BLaER1 treated with 17β-estradiol and CSF1 and Interleukin-3, amounts not matched to agents 10 nM and 100 nM (cell line): ENCODE measurements around the gene ADAMTSL1.

Source experiments
- H3K27ac ChIP-seq, 11 experiments: shearing (Covaris generic); formaldehyde crosslinking; 2 replicates each; pipeline ENCODE4 v1.8.1; 2022
- H3K27me3 ChIP-seq, 11 experiments: shearing (Covaris generic); formaldehyde crosslinking; 2 replicates each; pipeline ENCODE4 v1.8.1; 2022
- H3K36me3 ChIP-seq, 11 experiments: shearing (Covaris generic); formaldehyde crosslinking; 2 replicates each; pipeline ENCODE4 v1.8.1; 2022
- H3K4me1 ChIP-seq, 10 experiments: shearing (Covaris generic); formaldehyde crosslinking; 2 replicates each; pipeline ENCODE4 v1.8.1; 2022
- H3K4me2 ChIP-seq, 11 experiments: shearing (Covaris generic); formaldehyde crosslinking; 2 replicates each; pipeline ENCODE4 v1.8.1; 2022
- H3K4me3 ChIP-seq, 10 experiments: shearing (Covaris generic); formaldehyde crosslinking; 2 replicates each; pipeline ENCODE4 v1.8.1; 2022
- H3K9ac ChIP-seq, 11 experiments: shearing (Covaris generic); formaldehyde crosslinking; 2 replicates each; pipeline ENCODE4 v1.8.1; 2022
- H3K9me3 ChIP-seq, 11 experiments: shearing (Covaris generic); formaldehyde crosslinking; replicated peaks in 1 of 11; 2 replicates each; pipeline ENCODE4 v1.8.1; 2022
- H4K20me1 ChIP-seq, 11 experiments: shearing (Covaris generic); formaldehyde crosslinking; 2 replicates each; pipeline ENCODE4 v1.8.1; 2022
- Cebpa-rat ChIP-seq, 11 experiments: shearing (Covaris generic); IDR thresholded peaks; 2 replicates each; pipeline ENCODE4 v1.8.1; 2022

ADAMTSL1 gene

DNA sequence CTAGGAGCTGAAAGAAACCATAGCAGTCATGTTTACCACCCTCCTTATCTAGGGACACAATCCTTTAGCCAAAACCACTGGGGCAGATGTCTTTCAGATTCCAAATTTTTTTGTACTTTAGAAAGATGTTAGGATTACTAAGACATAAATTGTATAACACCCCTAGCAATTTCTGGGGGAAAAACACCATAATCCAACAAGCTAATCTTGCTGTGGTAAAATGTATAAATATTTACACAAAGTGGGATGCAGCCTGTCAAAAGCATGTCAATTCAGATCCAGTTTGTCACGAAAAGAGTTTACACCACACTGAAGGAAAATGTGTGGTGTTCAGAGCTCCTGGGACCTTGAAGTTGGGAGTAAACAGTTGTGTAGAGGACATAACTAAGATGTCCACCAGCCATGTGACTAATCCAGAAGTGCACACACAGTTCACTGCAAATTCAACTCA, 274.3 kb downstream of the ADAMTSL1 start:
- Histone ChIP-seq H3K9me3 (no peaks in the 10 kb centered on the region), H3K27me3 (no peaks in the 10 kb centered on the region), H3K9ac (no peak overlapping the region), H4K20me1 (no peaks in the 10 kb centered on the region), H3K4me1 (no peaks in the 10 kb centered on the region), H3K36me3 (no peaks in the 10 kb centered on the region), H3K4me3 (no peak overlapping the region), H3K27ac (no peak overlapping the region), H3K4me2 (no peak overlapping the region)
- no peak for TF ChIP-seq Cebpa-rat (IDR thresholded peaks at IDR 0.05)

DNA sequence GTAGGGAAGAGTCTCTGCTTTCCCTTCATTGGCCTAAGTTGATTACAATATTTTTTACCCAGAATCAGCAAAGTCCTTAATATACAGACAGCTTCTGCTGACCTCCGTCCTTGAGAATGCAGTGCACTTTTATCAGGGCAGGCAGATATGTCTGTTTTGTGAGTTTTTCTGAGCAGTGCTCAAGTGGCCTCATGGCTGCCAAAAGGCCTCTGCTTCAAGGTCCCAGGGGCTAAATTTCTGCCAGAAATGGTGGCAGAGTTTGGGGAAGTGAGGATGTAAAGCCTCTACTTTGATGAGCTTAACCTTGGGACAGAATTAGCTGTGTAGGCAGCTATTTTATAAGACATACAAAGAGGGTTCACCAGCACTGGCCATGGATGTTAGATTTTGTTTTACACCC, 275.8 kb downstream of the ADAMTSL1 start:
- TF ChIP-seq Cebpa-rat (IDR thresholded peaks at IDR 0.05): no peak

DNA sequence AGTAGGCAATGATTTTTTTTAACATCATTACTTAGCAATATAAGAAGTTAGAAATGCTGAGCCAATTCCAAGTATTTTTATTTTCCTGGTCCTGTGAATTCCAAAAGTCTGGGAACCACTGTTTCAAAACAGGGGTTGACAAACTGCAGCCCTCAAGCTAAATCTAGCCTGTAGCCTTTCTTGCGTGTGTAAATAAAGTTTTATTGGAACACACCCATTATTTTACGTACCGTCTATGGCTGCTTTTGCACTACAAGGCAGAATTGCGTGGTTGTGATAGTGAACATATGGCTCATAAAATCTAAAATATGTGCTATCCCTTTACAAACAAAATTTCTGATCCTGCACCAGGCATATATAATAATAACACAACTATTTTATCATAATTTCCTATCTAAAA, 280.0 kb downstream of the ADAMTSL1 start:
- Histone ChIP-seq H3K9me3 (no peaks in the 10 kb centered on the region), H3K36me3 (no peaks in the 10 kb centered on the region), H4K20me1 (no peaks in the 10 kb centered on the region), H3K9ac (no peak overlapping the region), H3K4me1 (no peaks in the 10 kb centered on the region), H3K4me3 (no peak overlapping the region), H3K27ac (no peak overlapping the region), H3K27me3 (no peaks in the 10 kb centered on the region), H3K4me2 (no peak overlapping the region)
- no peak for TF ChIP-seq Cebpa-rat (IDR thresholded peaks at IDR 0.05)

More for the DNA sequence above, 275.8 kb downstream of the ADAMTSL1 start:
- Histone ChIP-seq H4K20me1 (no peaks in the 10 kb centered on the region), H3K9me3 (no peaks in the 10 kb centered on the region), H3K9ac (no peak overlapping the region), H3K36me3 (no peaks in the 10 kb centered on the region), H3K4me3 (no peak overlapping the region), H3K4me1 (no peaks in the 10 kb centered on the region), H3K4me2 (no peak overlapping the region), H3K27me3 (no peaks in the 10 kb centered on the region), H3K27ac (no peak overlapping the region)

DNA sequence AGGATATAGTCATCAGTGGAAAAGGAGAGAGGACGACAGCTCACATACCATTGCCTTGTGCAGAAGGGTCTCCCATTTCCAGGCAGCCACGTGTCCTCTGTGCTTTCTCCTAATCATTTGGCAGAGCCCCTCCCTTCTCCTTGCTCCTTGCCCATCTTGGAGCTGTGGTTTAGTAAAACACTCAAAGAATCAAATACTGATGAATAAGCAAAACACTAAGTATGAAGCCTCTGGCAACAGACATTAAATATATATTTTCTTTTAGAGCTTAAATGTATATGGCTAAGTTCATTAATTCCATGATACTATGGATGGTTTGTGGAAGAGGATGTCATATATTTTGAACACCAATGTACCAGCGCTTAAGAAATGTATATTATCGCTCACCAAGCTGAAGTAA, 280.6 kb downstream of the ADAMTSL1 start:
- Histone ChIP-seq H3K4me1 (no peaks in the 10 kb centered on the region), H3K9ac (no peak overlapping the region), H3K9me3 (no peaks in the 10 kb centered on the region), H4K20me1 (no peaks in the 10 kb centered on the region), H3K4me3 (no peak overlapping the region), H3K36me3 (no peaks in the 10 kb centered on the region), H3K27me3 (no peaks in the 10 kb centered on the region), H3K27ac (no peak overlapping the region), H3K4me2 (no peak overlapping the region)
- no peak for TF ChIP-seq Cebpa-rat (IDR thresholded peaks at IDR 0.05)

DNA sequence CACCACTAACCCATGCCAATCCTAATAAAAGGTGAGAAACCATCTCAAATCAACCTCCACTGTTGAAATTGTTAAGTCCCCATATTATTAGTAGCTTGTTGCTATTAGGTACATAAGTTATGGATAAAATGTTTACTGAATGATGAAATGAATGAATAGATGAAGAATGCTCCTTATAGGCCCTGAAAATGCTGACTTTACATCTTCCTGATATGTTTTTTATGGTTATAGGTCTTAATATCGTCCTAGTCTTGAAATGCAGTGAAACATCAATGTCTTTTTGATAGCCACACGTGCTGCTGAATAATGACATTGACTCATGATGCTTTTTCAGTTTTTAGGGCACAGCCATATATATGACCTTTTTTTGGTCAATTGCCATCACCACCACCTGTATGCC, 281.3 kb downstream of the ADAMTSL1 start:
- Histone ChIP-seq H3K27me3 (no peaks in the 10 kb centered on the region), H3K4me3 (no peak overlapping the region), H3K27ac (no peak overlapping the region), H3K4me2 (no peak overlapping the region), H4K20me1 (no peaks in the 10 kb centered on the region), H3K9me3 (no peaks in the 10 kb centered on the region), H3K36me3 (no peaks in the 10 kb centered on the region), H3K4me1 (no peaks in the 10 kb centered on the region), H3K9ac (no peak overlapping the region)
- no peak for TF ChIP-seq Cebpa-rat (IDR thresholded peaks at IDR 0.05)

DNA sequence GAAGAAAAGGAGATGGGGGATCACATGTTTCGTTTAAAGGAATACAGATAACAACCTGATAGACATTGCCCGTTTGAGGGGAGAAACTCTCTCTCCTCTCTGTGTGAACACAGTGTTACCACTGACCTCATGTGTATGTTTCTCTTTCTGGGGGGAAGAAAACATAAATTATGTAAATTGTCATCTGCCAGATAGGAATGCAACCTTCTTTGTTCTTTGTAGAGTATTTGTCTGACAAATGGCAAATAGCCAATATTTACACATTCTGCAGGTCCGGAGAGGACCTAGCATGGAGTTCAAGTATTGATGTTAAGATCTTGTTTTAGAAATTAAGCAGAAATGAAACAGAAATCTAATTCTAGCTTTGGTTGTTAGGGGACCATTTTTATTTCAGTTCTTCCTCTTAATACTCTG, 282.8 kb downstream of the ADAMTSL1 start:
- H3K36me3 ChIP-seq: no peaks in the 10 kb centered on the region
- H4K20me1 ChIP-seq: no peaks in the 10 kb centered on the region
- no peak for TF ChIP-seq Cebpa-rat (IDR thresholded peaks at IDR 0.05)
- H3K4me3 ChIP-seq: no peak overlapping the region
- no peaks in the 10 kb centered on the region for H3K4me1 ChIP-seq
- H3K9ac ChIP-seq: no peak overlapping the region
- no peaks in the 10 kb centered on the region for H3K9me3 ChIP-seq
- no peak overlapping the region for H3K4me2 ChIP-seq
- H3K27me3 ChIP-seq: no peaks in the 10 kb centered on the region
- no peak overlapping the region for H3K27ac ChIP-seq

DNA sequence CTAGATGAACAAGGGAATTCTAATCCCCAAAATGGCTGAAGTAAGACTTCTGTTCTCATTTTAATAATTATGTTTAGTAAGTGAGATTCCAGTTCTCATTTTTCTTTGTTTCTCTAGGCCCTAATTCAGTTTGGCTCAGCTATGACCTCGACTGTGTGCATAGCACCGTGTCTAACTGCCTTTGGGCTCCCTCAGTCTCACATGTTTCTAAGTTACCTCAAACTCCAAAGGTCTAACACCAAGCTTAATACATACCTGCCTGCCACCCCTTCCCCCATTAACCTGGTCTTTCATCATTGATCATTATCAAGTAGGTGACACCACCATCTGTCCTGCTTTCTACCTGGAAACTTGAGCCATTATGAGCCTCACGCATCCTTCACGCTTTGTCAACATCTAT, 285.9 kb downstream of the ADAMTSL1 start:
- Histone ChIP-seq H3K27me3 (no peaks in the 10 kb centered on the region), H3K4me1 (no peaks in the 10 kb centered on the region), H3K4me2 (no peak overlapping the region), H3K27ac (no peak overlapping the region), H4K20me1 (no peaks in the 10 kb centered on the region), H3K9me3 (no peaks in the 10 kb centered on the region), H3K4me3 (no peak overlapping the region), H3K36me3 (no peaks in the 10 kb centered on the region), H3K9ac (no peak overlapping the region)
- no peak for TF ChIP-seq Cebpa-rat (IDR thresholded peaks at IDR 0.05)

DNA sequence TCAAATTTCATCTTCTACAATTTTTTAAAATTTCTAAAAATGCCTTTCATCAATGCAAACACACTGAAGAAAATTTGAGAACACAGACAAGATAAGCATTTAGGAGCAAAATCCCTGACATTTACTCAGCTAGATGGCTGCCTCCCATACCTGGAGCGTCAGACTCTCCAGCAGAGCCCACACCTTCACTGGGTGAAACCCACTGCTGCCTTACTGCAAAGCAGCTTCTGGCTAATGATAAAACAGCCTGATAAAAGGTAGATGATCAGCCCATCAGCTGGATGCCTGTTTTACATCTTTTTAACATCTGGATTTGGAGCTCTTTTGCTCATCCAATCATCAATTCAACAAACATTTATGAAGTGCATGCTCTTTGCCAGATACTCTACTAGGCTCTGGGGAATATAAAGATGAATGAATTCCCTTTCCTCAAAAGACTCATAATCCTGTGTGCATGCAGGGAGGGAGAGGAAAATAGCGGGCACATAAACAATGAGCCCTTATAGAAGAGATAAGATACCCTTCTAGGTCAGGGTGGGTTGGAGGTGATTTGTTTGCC, 287.9 kb downstream of the ADAMTSL1 start:
- Histone ChIP-seq H3K9ac (no peak overlapping the region), H3K27me3 (no peaks in the 10 kb centered on the region), H3K4me3 (no peak overlapping the region), H3K9me3 (no peaks in the 10 kb centered on the region), H3K36me3 (no peaks in the 10 kb centered on the region), H3K27ac (no peak overlapping the region), H3K4me2 (no peak overlapping the region), H3K4me1 (no peaks in the 10 kb centered on the region), H4K20me1 (no peaks in the 10 kb centered on the region)
- no peak for TF ChIP-seq Cebpa-rat (IDR thresholded peaks at IDR 0.05)

DNA sequence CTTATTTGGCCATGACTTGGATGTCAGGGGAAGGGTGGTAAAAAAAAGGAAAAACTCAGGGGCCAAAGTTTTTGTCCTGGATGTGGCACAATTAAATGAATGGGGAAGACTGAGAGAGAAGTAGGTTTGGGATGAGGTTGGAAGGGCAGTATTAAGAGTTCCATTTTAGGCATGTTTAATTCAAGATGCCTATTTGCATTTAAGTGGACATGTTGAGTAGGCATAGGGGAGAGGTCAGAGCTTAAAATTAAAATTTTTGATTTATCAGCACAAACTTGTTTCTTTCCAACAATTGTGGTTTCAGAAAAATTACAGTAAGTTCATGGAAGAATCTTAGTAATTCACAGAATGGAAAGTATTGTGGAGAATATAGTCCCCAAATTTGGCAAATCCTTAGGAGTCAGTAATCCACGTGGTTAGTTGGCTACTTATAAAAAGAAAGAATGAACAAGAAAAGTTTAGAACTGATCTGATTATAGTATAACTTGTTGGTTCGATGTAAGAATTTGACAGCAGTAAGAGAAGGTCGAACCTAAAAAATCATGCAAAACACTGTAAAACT, 293.1 kb downstream of the ADAMTSL1 start:
- Histone ChIP-seq H3K4me1 (no peaks in the 10 kb centered on the region), H3K27ac (no peak overlapping the region), H3K9ac (no peak overlapping the region), H3K36me3 (no peaks in the 10 kb centered on the region), H3K9me3 (no peaks in the 10 kb centered on the region), H3K27me3 (no peaks in the 10 kb centered on the region; a peak in 1 of 22 replicates), H3K4me2 (no peak overlapping the region), H4K20me1 (no peaks in the 10 kb centered on the region), H3K4me3 (no peak overlapping the region)
- no peak for TF ChIP-seq Cebpa-rat (IDR thresholded peaks at IDR 0.05)

DNA sequence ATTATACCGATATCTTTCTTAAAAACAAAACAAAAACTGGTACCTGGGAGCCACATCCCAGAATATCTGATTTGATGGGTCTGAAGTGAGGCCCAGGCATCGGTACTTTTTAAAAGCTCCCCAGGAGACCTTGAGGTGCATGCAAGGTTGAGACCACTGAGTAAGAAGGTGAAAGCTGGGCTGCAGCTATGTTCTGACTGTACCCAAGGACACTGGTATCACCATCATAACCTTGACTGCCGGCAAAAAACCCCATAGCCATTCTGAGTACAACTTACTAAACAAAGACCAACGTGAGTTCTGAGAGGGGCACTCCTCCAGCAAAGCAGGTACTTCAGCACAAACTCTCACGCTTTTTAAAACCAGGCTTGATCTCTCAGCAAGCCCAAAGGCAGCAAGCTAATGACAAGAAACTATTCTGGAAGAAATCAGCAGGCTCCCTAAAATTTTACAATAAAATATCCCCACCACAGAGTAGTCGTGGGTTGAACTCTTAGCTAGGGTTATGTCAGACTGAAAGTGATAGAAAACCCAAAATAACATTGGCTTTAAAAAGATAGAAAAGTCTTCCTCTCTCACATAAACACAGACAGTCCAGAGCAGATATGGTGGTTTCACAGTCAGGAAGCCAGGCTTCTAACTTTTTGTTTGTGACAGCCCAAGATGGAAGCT, 295.1 kb downstream of the ADAMTSL1 start:
- no peaks in the 10 kb centered on the region for H3K4me1 ChIP-seq
- no peak overlapping the region for H3K9ac ChIP-seq
- no peak overlapping the region for H3K4me3 ChIP-seq
- no peaks in the 10 kb centered on the region; a peak in 1 of 22 replicates for H3K27me3 ChIP-seq
- no peak overlapping the region for H3K27ac ChIP-seq
- H3K9me3 ChIP-seq: no peaks in the 10 kb centered on the region
- TF ChIP-seq Cebpa-rat (IDR thresholded peaks at IDR 0.05): no peak
- H3K4me2 ChIP-seq: no peak overlapping the region
- no peaks in the 10 kb centered on the region for H4K20me1 ChIP-seq
- H3K36me3 ChIP-seq: no peaks in the 10 kb centered on the region
